ENCODE measurements around the gene ADCY4. TPM values are rescaled to one million over a fixed set of nuclear protein-coding genes. Genes with fewer than 3 reads are reported as not detected.

ADCY4 gene
- total RNA-seq, 4 donors from 2014 or later = 6.7 to 22.8 (median 16.5) TPM

GRCh38 chr14:24296341-24297157, 38.3 kb downstream of the ADCY4 start:
- H3K4me3 ChIP-seq (ENCODE audit: low read depth, poor library complexity, severe bottlenecking) = no peak overlapping the region
- 50 to 53% methylated on average over 12 of the region's 12 CpGs for WGBS, 2 donors
- TF ChIP-seq CTCF (IDR thresholded peaks at IDR 0.05) = no peak
- TF ChIP-seq POLR2A (IDR thresholded peaks at IDR 0.05) = no peak
- intact Hi-C loops (cut with DNase I; ENCODE audit: low total_unique reads) = loop anchor here (2.0 kb wide), 1 partner anchor 54 kb away; the partner anchor contains the start of gene TINF2
- no peak for DNase-seq (ENCODE audit: low spot score in 2 of 2)

- intact Hi-C loops (cut with DNase I; ENCODE audit: low total_unique reads) = no loop called here
- no peak for DNase-seq (ENCODE audit: low spot score in 2 of 2)
- TF ChIP-seq CTCF (IDR thresholded peaks at IDR 0.05) (no peak), POLR2A (IDR thresholded peaks at IDR 0.05) (no peak)
- H3K4me3 ChIP-seq (ENCODE audit: low read depth, poor library complexity, severe bottlenecking) = no peak overlapping the region
- 92 to 94% methylated on average over 2 of the region's 2 CpGs for WGBS, 2 donors
These were observed 41.3 kb downstream of the ADCY4 start for GRCh38 chr14:24293525-24293924.

GRCh38 chr14:24292118-24292807, 42.6 kb downstream of the ADCY4 start:
- intact Hi-C loops (cut with DNase I; ENCODE audit: low total_unique reads) = no loop called here
- 91 to 93% methylated on average over 11 of the region's 11 CpGs for whole genome bisulfite sequencing, 2 donors
- TF ChIP-seq CTCF (IDR thresholded peaks at IDR 0.05) (no peak), POLR2A (IDR thresholded peaks at IDR 0.05) (no peak)

GRCh38 chr14:24291446-24292117, 43.3 kb downstream of the ADCY4 start:
- DNase-seq (ENCODE audit: low spot score in 2 of 2) = no peak
- intact Hi-C loops (cut with DNase I; ENCODE audit: low total_unique reads) = no loop called here
- H3K4me3 ChIP-seq (ENCODE audit: low read depth, poor library complexity, severe bottlenecking) = no peak overlapping the region
- WGBS, 2 donors = 84 to 93% methylated on average over 3 of the region's 3 CpGs
- no peak for TF ChIP-seq CTCF (IDR thresholded peaks at IDR 0.05)
- TF ChIP-seq POLR2A (IDR thresholded peaks at IDR 0.05) = no peak

More at GRCh38 chr14:24292118-24292807, 42.6 kb downstream of the ADCY4 start:
- no peak overlapping the region for H3K4me3 ChIP-seq (ENCODE audit: low read depth, poor library complexity, severe bottlenecking)
- no peak for DNase-seq (ENCODE audit: low spot score in 2 of 2)

- intact Hi-C loops (cut with DNase I; ENCODE audit: low total_unique reads) = no loop called here
- TF ChIP-seq POLR2A (IDR thresholded peaks at IDR 0.05) = no peak
- no peak for TF ChIP-seq CTCF (IDR thresholded peaks at IDR 0.05)
- WGBS, 2 donors = 77 to 91% methylated on average over 9 of the region's 9 CpGs
- DNase-seq (ENCODE audit: low spot score in 2 of 2) = no peak
- H3K4me3 ChIP-seq (ENCODE audit: low read depth, poor library complexity, severe bottlenecking) = no peak overlapping the region
These were observed 44.1 kb downstream of the ADCY4 start for GRCh38 chr14:24290746-24291145.
